ENCODE data around the gene CCNT1. TPM values are rescaled to one million over a fixed set of nuclear protein-coding genes. Genes with fewer than 3 reads are reported as not detected.
"Not testable (repeated sequence)": the region's sequence is repeated elsewhere in the genome, so short reads cannot be mapped to it uniquely, and the experiment has no call there.

CCNT1 gene
- total and polyA plus RNA-seq, 2 experiments from 2014 or later, result 12.8 to 33.6 TPM

- H3K27me3 Mint-ChIP-seq (ENCODE audit: insufficient read depth, low read depth, poor library complexity); H3K9me3 Mint-ChIP-seq; DNase-seq (ENCODE audit: low spot score); H3K27me3 ChIP-seq (ENCODE audit: insufficient read depth); H3K9me2 ChIP-seq (ENCODE audit: insufficient read depth); H3K4me1 ChIP-seq (ENCODE audit: insufficient read depth); H3F3A ChIP-seq (replicated peaks; ENCODE audit: low read depth); H3K27ac ChIP-seq (ENCODE audit: low read depth): not testable (repeated sequence)
- Histone ChIP-seq H4K20me1 (replicated peaks; ENCODE audit: insufficient read depth) (peaks cover 16% of the 10 kb centered on the region), H3K36me3 (ENCODE audit: insufficient read depth) (peaks cover 28% of the 10 kb centered on the region), H2AFZ (peak overlapping the region; percentile 93), H3K4me2 (peak overlapping the region; percentile 75), H3K4me3 (peak overlapping the region; percentile 94), H3K79me2 (replicated peaks; ENCODE audit: insufficient read depth) (peaks cover 44% of the 10 kb centered on the region)
- H3K4me1 Mint-ChIP-seq, result peaks cover 16% of the 10 kb centered on the region
- ATAC-seq, result peak; percentile 2
- H3K36me3 Mint-ChIP-seq (ENCODE audit: low read depth), result peaks cover 40% of the 10 kb centered on the region
- peak overlapping the region; percentile 81; the same call in 1 of the 2 replicates for H3K27ac Mint-ChIP-seq
- peak overlapping the region; percentile 98 for H3K4me3 Mint-ChIP-seq
These were observed 34.0 kb downstream of the CCNT1 start for GRCh38 chr12:48682533-48682905.

- DNase-seq (ENCODE audit: low spot score) (peak; percentile 100), ATAC-seq (peak; percentile 96)
- H3K79me2 ChIP-seq (replicated peaks; ENCODE audit: insufficient read depth), result peaks cover 50% of the 10 kb centered on the region
- peak within 1 kb of the TSS; percentile 98 for H3K4me3 Mint-ChIP-seq
- no peaks in the 10 kb centered on the region; the same call in 1 of the 2 replicates for H3K4me1 ChIP-seq (ENCODE audit: insufficient read depth)
- peak within 1 kb of the TSS; percentile 99 for H3K27ac Mint-ChIP-seq
- peak within 1 kb of the TSS; percentile 98 for H3K4me2 ChIP-seq
- peak within 1 kb of the TSS; percentile 94 for H3K4me3 ChIP-seq
- peaks cover 16% of the 10 kb centered on the region for H3K4me1 Mint-ChIP-seq
- H3K27me3 ChIP-seq (ENCODE audit: insufficient read depth), result no peaks in the 10 kb centered on the region
- peaks cover 46% of the 10 kb centered on the region for H3K36me3 Mint-ChIP-seq (ENCODE audit: low read depth)
- no peaks in the 10 kb centered on the region for H3K9me2 ChIP-seq (ENCODE audit: insufficient read depth)
- peaks cover 16% of the 10 kb centered on the region for H4K20me1 ChIP-seq (replicated peaks; ENCODE audit: insufficient read depth)
- H3K36me3 ChIP-seq (ENCODE audit: insufficient read depth), result peaks cover 34% of the 10 kb centered on the region
- H2AFZ ChIP-seq, result peak within 1 kb of the TSS; percentile 93
- peak; percentile 99 for TF ChIP-seq POLR2AphosphoS5 (IDR thresholded peaks at IDR 0.05; ENCODE audit: low read depth)
- no peak for TF ChIP-seq ZNF462 (CRISPR knock-in tag; IDR thresholded peaks at IDR 0.05)
- TF ChIP-seq ETS1 (IDR thresholded peaks at IDR 0.05), result peak; percentile 51; the same call in 1 of the 2 replicates
- TF ChIP-seq EZH2phosphoT487 (IDR thresholded peaks at IDR 0.05; ENCODE audit: unreplicated experiment), result no peak
- 0 out of 2 replicates have a peak, but pooled peaks have one; percentile 50 for TF ChIP-seq CREB1 (CRISPR knock-in tag; IDR thresholded peaks at IDR 0.05; ENCODE audit: low read depth)
- no peaks in the 10 kb centered on the region for H3K9me3 Mint-ChIP-seq
- 0 out of 2 replicates have a peak, but pooled peaks cover 4% of the 10 kb centered on the region for H3F3A ChIP-seq (replicated peaks; ENCODE audit: low read depth)
- H3K27me3 Mint-ChIP-seq (ENCODE audit: insufficient read depth, low read depth, poor library complexity), result peaks cover 7% of the 10 kb centered on the region
- H3K27ac ChIP-seq (ENCODE audit: low read depth), result peak within 1 kb of the TSS; percentile 86
These were observed 34.6 kb downstream of the CCNT1 start, which contains the start of gene KANSL2 for GRCh38 chr12:48681710-48682532. TSS of gene KANSL2 (minus strand) at chr12:48682238. CDS start at chr12:48681632, 606 bp downstream.

Data from GM23338 (cell line).